Gastrocnemius medialis (tissue), 4 donors: ENCODE results near the gene TMEM131L.
A peak's percentile ranks its signal among the peaks of the same experiment; 100 is the strongest.

Experiments used
- POLR2A ChIP-seq, 2 donors: fragments of 450-650 bp; IDR thresholded peaks; one replicate each; pipeline ENCODE4 v1.6.1; 2017; ENCODE audit warnings: antibody characterized with exemption in 2 of 2, mild to moderate bottlenecking in 2 of 2, moderate library complexity in 2 of 2
- TF ChIP-seq, protein P1 (sequence below), 5 experiments: fragments of 450-650 bp in 3 of 5; fragments of 200-600 bp in 2 of 5; sonication (generic) in 2 of 5; IDR thresholded peaks in 4 of 5; conservative IDR thresholded peaks in 1 of 5; 1 replicate in 4 of 5; 2 replicates in 1 of 5; pipeline ENCODE4 v1.5.1; 2016 to 2019; ENCODE audit warnings: antibody characterized with exemption in 5 of 5, mild to moderate bottlenecking in 3 of 5, moderate library complexity in 3 of 5

DNA sequence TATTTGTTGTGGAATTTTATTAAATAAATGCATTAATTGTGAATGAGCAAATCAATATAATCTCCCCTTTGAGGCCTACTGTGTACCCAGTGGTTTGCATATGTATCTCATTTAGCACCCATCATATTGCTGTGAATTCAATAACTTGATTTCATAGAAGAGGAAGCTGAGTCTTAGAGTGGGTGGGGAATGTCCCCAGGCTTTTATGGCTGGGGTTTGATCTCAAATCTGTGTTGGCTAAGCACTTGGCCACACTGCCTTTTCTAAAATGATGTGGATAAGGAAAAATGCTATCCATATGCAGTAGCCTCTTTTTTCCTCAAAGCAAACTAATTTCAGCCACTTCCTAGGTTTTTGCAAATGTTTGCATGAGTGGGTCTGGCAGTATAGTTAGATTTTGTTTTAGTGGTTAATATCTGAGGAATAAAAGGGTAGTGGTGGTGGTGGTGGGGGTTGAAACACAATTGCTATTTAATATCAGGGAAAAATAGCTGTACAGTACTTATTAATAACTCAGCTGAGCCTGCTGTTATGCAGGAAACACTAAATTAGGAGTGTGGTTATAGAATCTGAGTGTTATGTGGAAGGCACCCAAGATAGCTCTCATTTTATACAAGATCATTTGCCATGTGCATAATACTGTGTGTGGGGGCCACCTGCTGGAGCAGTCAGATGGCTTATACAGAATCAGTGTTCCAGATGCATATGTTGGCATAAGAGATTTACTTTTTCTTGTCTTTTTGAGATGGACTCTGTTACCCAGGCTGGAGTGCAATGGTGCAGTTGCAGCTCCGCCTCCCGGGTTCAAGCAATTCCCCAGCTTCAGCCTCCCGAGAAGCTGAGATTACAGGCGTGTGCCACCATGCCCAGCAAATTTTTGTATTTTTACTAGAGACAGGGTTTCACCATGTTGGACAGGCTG lies 108.0 kb downstream of the TMEM131L start:
- TF ChIP-seq POLR2A (IDR thresholded peaks at IDR 0.05), result no peak
- TF ChIP-seq, protein P1, sequence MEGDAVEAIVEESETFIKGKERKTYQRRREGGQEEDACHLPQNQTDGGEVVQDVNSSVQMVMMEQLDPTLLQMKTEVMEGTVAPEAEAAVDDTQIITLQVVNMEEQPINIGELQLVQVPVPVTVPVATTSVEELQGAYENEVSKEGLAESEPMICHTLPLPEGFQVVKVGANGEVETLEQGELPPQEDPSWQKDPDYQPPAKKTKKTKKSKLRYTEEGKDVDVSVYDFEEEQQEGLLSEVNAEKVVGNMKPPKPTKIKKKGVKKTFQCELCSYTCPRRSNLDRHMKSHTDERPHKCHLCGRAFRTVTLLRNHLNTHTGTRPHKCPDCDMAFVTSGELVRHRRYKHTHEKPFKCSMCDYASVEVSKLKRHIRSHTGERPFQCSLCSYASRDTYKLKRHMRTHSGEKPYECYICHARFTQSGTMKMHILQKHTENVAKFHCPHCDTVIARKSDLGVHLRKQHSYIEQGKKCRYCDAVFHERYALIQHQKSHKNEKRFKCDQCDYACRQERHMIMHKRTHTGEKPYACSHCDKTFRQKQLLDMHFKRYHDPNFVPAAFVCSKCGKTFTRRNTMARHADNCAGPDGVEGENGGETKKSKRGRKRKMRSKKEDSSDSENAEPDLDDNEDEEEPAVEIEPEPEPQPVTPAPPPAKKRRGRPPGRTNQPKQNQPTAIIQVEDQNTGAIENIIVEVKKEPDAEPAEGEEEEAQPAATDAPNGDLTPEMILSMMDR (IDR thresholded peaks at IDR 0.05 in 4 of 5, conservative IDR thresholded peaks at IDR 0.05 in 1 of 5), result peak; percentile 61 to 74 (median 68)
